ENCODE results near the gene DDX49. TPM values are rescaled to one million over a fixed set of nuclear protein-coding genes. Genes with fewer than 3 reads are reported as not detected.

Gene DDX49
- total and polyA plus RNA-seq, 2 donors (not counting 1 experiment from before 2014, with no cell fraction given): 38.9 to 47.5 TPM

DNA sequence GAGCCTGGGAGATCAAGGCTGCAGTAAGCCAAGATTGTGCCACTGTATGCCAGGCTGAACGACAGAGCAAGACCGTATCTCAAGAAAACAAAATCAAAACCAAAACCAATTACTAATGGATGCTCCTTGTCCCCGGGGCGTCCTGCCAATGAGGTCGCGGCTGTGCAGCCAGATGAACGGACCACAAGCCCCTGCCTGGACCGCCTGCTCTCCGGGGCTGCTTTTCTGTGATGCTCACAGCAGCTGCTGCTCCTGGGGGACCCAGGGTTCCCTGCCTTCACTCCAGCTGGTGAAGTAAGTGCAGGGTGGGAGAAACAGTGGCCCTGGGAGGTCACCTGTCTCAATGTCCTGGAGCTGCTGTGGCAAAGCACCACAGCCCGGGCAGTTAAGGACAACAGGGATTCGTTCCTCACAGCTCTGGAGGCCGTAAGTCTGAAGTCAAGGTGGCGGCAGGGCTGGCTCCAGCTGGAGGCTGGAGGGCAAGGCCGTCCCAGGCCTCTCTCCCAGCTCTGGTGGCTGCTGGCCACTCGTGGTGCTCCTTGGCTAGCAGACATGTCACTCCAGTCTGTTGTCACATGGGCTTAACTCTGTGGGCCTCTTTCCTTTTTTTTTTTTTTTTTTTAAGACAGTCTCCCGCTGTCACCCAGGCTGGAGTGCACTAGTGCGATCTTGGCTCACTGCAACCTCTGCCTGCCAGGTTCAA lies 10.4 kb upstream of the DDX49 start:
- peaks cover 0 to 74% of the 10 kb centered on the region in 2 experiments for H3K36me3 ChIP-seq (replicated peaks in 1 of 2; ENCODE audit: control extremely low read depth in 1 of 2, control insufficient read depth in 1 of 2, extremely low read depth in 1 of 2, insufficient read depth in 2 of 2, low read length in 1 of 2)
- no peak overlapping the region for H3K4me3 ChIP-seq (ENCODE audit: control extremely low read depth in 1 of 5, extremely low read depth in 1 of 5, insufficient read depth in 1 of 5, low read depth in 2 of 5, low read length in 4 of 5)
- WGBS (ENCODE audit: insufficient coverage): 95% methylated on average over 15 of the region's 17 CpGs
- H3K9me3 ChIP-seq (ENCODE audit: control extremely low read depth in 1 of 3, control insufficient read depth in 2 of 3, insufficient read depth in 1 of 3, low read length in 2 of 3): peaks cover 0 to 2% (median 0%) of the 10 kb centered on the region in 3 donors
- no peak overlapping the region for H3K27ac Mint-ChIP-seq
- no peak for TF ChIP-seq CTCF (IDR thresholded peaks at IDR 0.05)
- no peak for TF ChIP-seq EZH2 (IDR thresholded peaks at IDR 0.05; ENCODE audit: borderline replicate concordance, insufficient read depth, low read depth, low read length, poor library complexity, severe bottlenecking)
- H3K9me3 Mint-ChIP-seq (ENCODE audit: insufficient read depth): no peaks in the 10 kb centered on the region
- H4K20me1 ChIP-seq (ENCODE audit: control insufficient read depth, insufficient read depth, low read length, poor library complexity, severe bottlenecking): peaks cover 84% of the 10 kb centered on the region
- H3K27me3 Mint-ChIP-seq: no peaks in the 10 kb centered on the region
- H3K4me1 Mint-ChIP-seq: peaks cover 2% of the 10 kb centered on the region
- no peaks in the 10 kb centered on the region for H3K4me1 ChIP-seq (ENCODE audit: control insufficient read depth in 2 of 2, insufficient read depth in 2 of 2, low read length in 2 of 2)
- no peak for ATAC-seq (ENCODE audit: low read depth)
- no peak overlapping the region for H2AFZ ChIP-seq (ENCODE audit: insufficient read depth, low read depth, low read length, poor library complexity, severe bottlenecking)
- no peak overlapping the region for H3K9ac ChIP-seq (ENCODE audit: low read length)
- H3K4me2 ChIP-seq (replicated peaks; ENCODE audit: low read depth, low read length, poor library complexity, severe bottlenecking): no peak overlapping the region
- H3K79me2 ChIP-seq (ENCODE audit: control insufficient read depth, insufficient read depth, low read length): peaks cover 46% of the 10 kb centered on the region
- no peak overlapping the region for H3K27ac ChIP-seq (ENCODE audit: low read length in 2 of 2)
- intact Hi-C loops (cut with micrococcal nuclease): no loop called here
- no peak overlapping the region for H3K4me3 Mint-ChIP-seq
- ChIA-PET POLR2A (no interaction called here), CTCF (no interaction called here)
- H3K27me3 ChIP-seq (replicated peaks in 1 of 4; ENCODE audit: control extremely low read depth in 1 of 4, control insufficient read depth in 3 of 4, insufficient read depth in 4 of 4, low read length in 3 of 4): no peaks in the 10 kb centered on the region
- no peak for DNase-seq

- DNase-seq: no peak
- Mint-ChIP-seq H3K9me3 (ENCODE audit: insufficient read depth) (no peaks in the 10 kb centered on the region), H3K4me1 (peaks cover 3% of the 10 kb centered on the region), H3K27me3 (no peaks in the 10 kb centered on the region), H3K27ac (no peak overlapping the region), H3K4me3 (no peak overlapping the region)
- TF ChIP-seq EZH2 (IDR thresholded peaks at IDR 0.05; ENCODE audit: borderline replicate concordance, insufficient read depth, low read depth, low read length, poor library complexity, severe bottlenecking): no peak
- no peak for TF ChIP-seq CTCF (IDR thresholded peaks at IDR 0.05)
- no peak overlapping the region for H3K4me2 ChIP-seq (replicated peaks; ENCODE audit: low read depth, low read length, poor library complexity, severe bottlenecking)
- ChIA-PET CTCF (no interaction called here), POLR2A (no interaction called here)
- H3K27ac ChIP-seq (ENCODE audit: low read length in 2 of 2): no peak overlapping the region
- H3K9ac ChIP-seq (ENCODE audit: low read length): no peak overlapping the region
- WGBS (ENCODE audit: insufficient coverage): 100% methylated on average over 5 of the region's 10 CpGs
- peaks cover 87% of the 10 kb centered on the region for H4K20me1 ChIP-seq (ENCODE audit: control insufficient read depth, insufficient read depth, low read length, poor library complexity, severe bottlenecking)
- no peaks in the 10 kb centered on the region for H3K27me3 ChIP-seq (replicated peaks in 1 of 4; ENCODE audit: control extremely low read depth in 1 of 4, control insufficient read depth in 3 of 4, insufficient read depth in 4 of 4, low read length in 3 of 4)
- H3K79me2 ChIP-seq (ENCODE audit: control insufficient read depth, insufficient read depth, low read length): peaks cover 50% of the 10 kb centered on the region
- peaks cover 0 to 66% of the 10 kb centered on the region in 2 experiments for H3K36me3 ChIP-seq (replicated peaks in 1 of 2; ENCODE audit: control extremely low read depth in 1 of 2, control insufficient read depth in 1 of 2, extremely low read depth in 1 of 2, insufficient read depth in 2 of 2, low read length in 1 of 2)
- no peak for ATAC-seq (ENCODE audit: low read depth)
- H3K4me1 ChIP-seq (ENCODE audit: control insufficient read depth in 2 of 2, insufficient read depth in 2 of 2, low read length in 2 of 2): no peaks in the 10 kb centered on the region
- H2AFZ ChIP-seq (ENCODE audit: insufficient read depth, low read depth, low read length, poor library complexity, severe bottlenecking): no peak overlapping the region
- no peak overlapping the region for H3K4me3 ChIP-seq (ENCODE audit: control extremely low read depth in 1 of 5, extremely low read depth in 1 of 5, insufficient read depth in 1 of 5, low read depth in 2 of 5, low read length in 4 of 5)
- intact Hi-C loops (cut with micrococcal nuclease): no loop called here
- no peaks in the 10 kb centered on the region for H3K9me3 ChIP-seq (ENCODE audit: control extremely low read depth in 1 of 3, control insufficient read depth in 2 of 3, insufficient read depth in 1 of 3, low read length in 2 of 3)
Observed at GRCh38 chr19:18910010-18910409, 9.5 kb upstream of the DDX49 start.
